K562 (cell line): ENCODE measurements around the gene DOLK. TPM values are rescaled to one million over a fixed set of nuclear protein-coding genes. Genes with fewer than 3 reads are reported as not detected.

Source experiments
- ATAC-seq: fragments of 200-7000 bp; cut with Tn5 transposase; 3 replicates; pipeline ENCODE4 v1.9.1; 2020; ENCODE audit warnings: moderate library complexity
- BruUV-seq: library from RNA; stranded (reverse); fragments of 400-500 nt; replicated peaks from 2 replicates; lab custom pipeline; 2021; lab: Mats Ljungman, UMichigan
- CTCF ChIA-PET: fragments of 300-600 bp; formaldehyde crosslinking; extraction: SDS; loops from one replicate; lab custom pipeline; 2021; ENCODE audit warnings: low intra/inter-chr PET ratio; lab: Yijun Ruan, JAX
- POLR2A ChIA-PET: fragments of 300-600, 350-650 bp; sonication (Branson Sonifier 250); formaldehyde crosslinking; extraction: SDS; loops from one replicate; lab custom pipeline; 2021; ENCODE audit warnings: antibody characterized with exemption, inconsistent platforms; lab: Yijun Ruan, JAX
- DNase-seq, 4 experiments: peaks; one replicate each; pipeline versions ENCODE4 v3.0.0 to v3.0.0-alpha.2; 2011 to 2018; ENCODE audit warnings: low spot score in 3 of 4, mixed read lengths in 3 of 4; ENCODE audit errors: extremely low read depth in 1 of 4
- FAIRE-seq: peaks from 2 replicates; lab custom pipeline; 2011; peaks lifted over from hg19 to GRCh38; lab: Jason Lieb, UNC
- H2AFZ ChIP-seq: 2 replicates; pipeline ENCODE4 v1.6.0; 2011; ENCODE audit warnings: low read depth, low read length, control low read depth, inconsistent platforms
- H3K27ac ChIP-seq: fragments of 200-600 bp; 3 replicates; pipeline ENCODE4 v1.8.0; 2011; ENCODE audit warnings: low read depth, mild to moderate bottlenecking, control low read depth, inconsistent platforms, low read length, moderate library complexity, mixed read lengths; ENCODE audit errors: extremely low read depth
- H3K27me3 ChIP-seq, 2 experiments: fragments of 300-600 bp in 1 of 2; 2 replicates in 1 of 2; 3 replicates in 1 of 2; pipeline versions ENCODE4 v1.6.0 to v1.8.0; 2011; ENCODE audit warnings: inconsistent platforms in 2 of 2, low read length in 2 of 2, mild to moderate bottlenecking in 1 of 2, mixed read lengths in 1 of 2, moderate library complexity in 1 of 2; ENCODE audit not compliant: control insufficient read depth in 2 of 2, insufficient read depth in 2 of 2
- H3K36me3 ChIP-seq: fragments of 300-600 bp; 3 replicates; pipeline ENCODE4 v1.8.0; 2011; ENCODE audit warnings: mild to moderate bottlenecking, low read length, inconsistent platforms; ENCODE audit not compliant: control insufficient read depth, insufficient read depth
- H3K4me1 ChIP-seq, 2 experiments: fragments of 200-600 bp in 1 of 2; replicated peaks in 1 of 2; 2 replicates in 1 of 2; 3 replicates in 1 of 2; pipeline versions ENCODE4 v1.5.1 to v1.8.0; 2011; ENCODE audit warnings: inconsistent platforms in 2 of 2, low read length in 2 of 2, mild to moderate bottlenecking in 1 of 2, mixed read lengths in 1 of 2, moderate library complexity in 1 of 2; ENCODE audit not compliant: control insufficient read depth in 2 of 2, insufficient read depth in 2 of 2
- H3K4me2 ChIP-seq: 2 replicates; pipeline ENCODE4 v1.6.1; 2011; ENCODE audit warnings: low read length, control low read depth, inconsistent platforms, mixed read lengths; ENCODE audit not compliant: insufficient read depth
- H3K4me3 ChIP-seq: fragments of 200-600 bp; sonication (generic), shearing (Covaris generic); 2 replicates; pipeline ENCODE4 v1.5.1; 2016; ENCODE audit warnings: control low read depth, inconsistent platforms
- H3K79me2 ChIP-seq: fragments of 200-600 bp; 3 replicates; pipeline ENCODE4 v1.8.0; 2011; ENCODE audit warnings: low read length, inconsistent platforms; ENCODE audit not compliant: control insufficient read depth, insufficient read depth
- H3K9ac ChIP-seq, 2 experiments: 2 replicates each; pipeline versions ENCODE4 v1.6.0 to v1.6.1; 2011; ENCODE audit warnings: low read depth in 2 of 2, low read length in 2 of 2, control low read depth in 1 of 2, inconsistent platforms in 1 of 2, mild to moderate bottlenecking in 1 of 2, mixed read lengths in 1 of 2; ENCODE audit not compliant: insufficient read depth in 1 of 2
- H3K9me1 ChIP-seq: one replicate; pipeline ENCODE4 v1.6.0; 2011; ENCODE audit warnings: inconsistent platforms, mild to moderate bottlenecking, low read length, moderate library complexity; ENCODE audit not compliant: control insufficient read depth, insufficient read depth
- H3K9me3 ChIP-seq: replicated peaks from 2 replicates; pipeline ENCODE4 v1.5.1; 2011; ENCODE audit warnings: low read depth, low read length, inconsistent platforms; ENCODE audit not compliant: control insufficient read depth, insufficient read depth
- H4K20me1 ChIP-seq: replicated peaks from 2 replicates; pipeline ENCODE4 v1.6.1; 2011; ENCODE audit warnings: low read length, inconsistent platforms, mixed read lengths; ENCODE audit not compliant: control insufficient read depth, insufficient read depth
- CCNT2 ChIP-seq: IDR thresholded peaks from 2 replicates; pipeline ENCODE4 v1.6.1; 2011; ENCODE audit warnings: borderline replicate concordance, low read depth, mild to moderate bottlenecking, moderate library complexity, mixed read lengths, low read length; ENCODE audit not compliant: insufficient read length; ENCODE audit errors: extremely low read depth
- ZNF140 ChIP-seq: fragments of 250-450 bp; sonication (Bioruptor Pico); IDR thresholded peaks from 2 replicates; pipeline ENCODE4 v1.8.0; 2021; ENCODE audit warnings: moderate library complexity, mild to moderate bottlenecking, inconsistent platforms
- ZNF318 ChIP-seq, 2 experiments: fragments of 450-650 bp; IDR thresholded peaks; 2 replicates each; pipeline ENCODE4 v1.6.1; 2016; ENCODE audit warnings: mild to moderate bottlenecking in 2 of 2, borderline replicate concordance in 1 of 2, low read depth in 1 of 2, moderate library complexity in 1 of 2
- WGBS: fragments of 100-300 bp; shearing (Covaris generic); methylation state at CpG from one replicate; pipeline ENCODE4 v1.1.6; 2016; ENCODE audit warnings: low coverage, mixed read lengths; ENCODE audit not compliant: insufficient coverage; ENCODE audit errors: missing lambda C conversion rate; 5-methylcytosine and 5-hydroxymethylcytosine counted together
- in situ Hi-C: fragments of 300-500 bp; cut with MboI; formaldehyde crosslinking; loops from 4 replicates; pipeline ENCODE4 v1.15.0; 2018; ENCODE audit warnings: inconsistent platforms, mixed read lengths
- intact Hi-C: fragments of 100-400 bp; cut with micrococcal nuclease; formaldehyde crosslinking; loops from 2 replicates; pipeline ENCODE4 v1.14.2; 2022
- polyA plus RNA-seq, 8 experiments: library from polyadenylated mRNA; depleted of rRNA in 4 of 8; stranded (reverse) in 5 of 8; unstranded in 3 of 8; fragments of >200 nt; fragmentation: Nextera tagmentation in 2 of 8; fragmentation: Illumina TruSeq in 1 of 8; extraction: Ambion mirVana in 2 of 8; extraction: Trizol in 1 of 8; gene quantifications; 2 replicates each; pipeline versions ENCODE4 v1.2.1 to v1.2.3, GENCODE V29; 2011 to 2014; ENCODE audit warnings: inconsistent platforms in 1 of 8, missing spikeins in 1 of 8
- total RNA-seq, 7 experiments: library from RNA; depleted of rRNA in 6 of 7; stranded (reverse); fragments of >200 nt in 6 of 7; fragmentation: Illumina TruSeq in 2 of 7; extraction: Trizol in 2 of 7; gene quantifications; 2 replicates each; pipeline versions ENCODE4 v1.2.1 to v1.2.3, GENCODE V29; 2011 to 2021; ENCODE audit warnings: low replicate concordance in 1 of 7

The DOLK gene
- total and polyA plus RNA-seq, 9 of the 15 experiments (the other 6 are each of a cell fraction or from before 2014, with no cell fraction given): 2.6 to 14.2 (median 11.7) TPM

DNA sequence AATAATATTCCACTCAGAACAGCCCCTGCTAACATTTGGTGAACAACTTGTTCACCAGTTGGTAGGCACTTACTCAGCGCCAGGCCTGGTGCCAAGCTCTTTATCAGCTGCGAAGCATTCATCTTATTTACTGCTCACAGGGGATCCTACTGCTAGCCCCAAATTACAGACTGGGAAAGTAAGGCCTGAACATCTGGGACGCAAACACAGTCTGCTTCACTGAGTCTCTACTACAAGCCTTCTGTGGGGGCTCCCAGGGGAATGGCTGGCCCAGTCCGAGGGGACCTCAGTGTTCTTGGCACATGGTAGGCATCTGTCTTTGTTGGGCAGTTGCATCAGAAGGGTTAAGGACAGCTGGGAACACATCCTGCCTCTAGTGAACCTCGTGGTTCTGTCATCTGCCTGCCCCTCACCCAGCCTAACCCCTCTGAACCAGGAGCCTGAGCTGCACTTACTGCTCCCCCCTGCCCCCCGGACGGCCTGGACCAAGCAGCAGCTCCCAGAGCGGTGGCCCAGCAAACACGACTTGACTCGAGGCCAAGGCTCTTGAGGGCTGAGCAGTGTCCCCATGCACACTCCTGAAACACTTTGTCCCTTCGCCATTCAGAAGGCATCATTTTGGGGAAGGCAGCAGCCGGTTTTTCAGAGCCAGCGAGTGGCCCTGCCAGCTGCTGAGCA lies 26.9 kb downstream of the DOLK start, which contains the start of gene PHYHD1:
Gene PHYHD1, plus strand, starts transcription at position 602 of the 678 bp plus-strand sequence. CDS start 1,342 bp downstream, outside the sequence.
- CTCF ChIA-PET: interaction anchor here (0.6 kb wide), 1 partner anchor 39 kb away, joined by 3 read pairs; the partner anchor contains the start of genes KYAT1 and LRRC8A
- Histone ChIP-seq H3K4me3 (no peak within 1 kb of the TSS), H4K20me1 (no peaks in the 10 kb centered on the region), H3K4me2 (no peak within 1 kb of the TSS), H3K36me3 (peaks cover 22% of the 10 kb centered on the region; the same call in 2 of the 3 replicates), H3K27me3 (no peaks in the 10 kb centered on the region; a peak in 1 of 5 replicates), H3K9ac (peak within 1 kb of the TSS in 1 of 2 experiments; percentile 85; a peak in 2 of 4 replicates), H3K4me1 (peaks cover 0 to 30% of the 10 kb centered on the region in 2 experiments; a peak in 4 of 5 replicates), H3K79me2 (no peaks in the 10 kb centered on the region), H2AFZ (peak within 1 kb of the TSS; percentile 72), H3K27ac (no peak within 1 kb of the TSS), H3K9me3 (no peaks in the 10 kb centered on the region), H3K9me1 (no peaks in the 10 kb centered on the region)
- TF ChIP-seq ZNF140 (CRISPR knock-in tag): no peak
- TF ChIP-seq CCNT2: no peak
- no peak for TF ChIP-seq ZNF318 (IDR thresholded peaks at IDR 0.05; ENCODE audit: borderline replicate concordance in 1 of 2, low read depth in 1 of 2)
- in situ Hi-C loops: no loop called here
- FAIRE-seq (no peak), ATAC-seq (no peak), DNase-seq (no peak)
- intact Hi-C loops: no loop called here
- POLR2A ChIA-PET: interaction anchor here (0.6 to 0.8 kb wide), 2 partner anchors 12 to 227 kb away, joined by 3 read pairs; no protein-coding TSS in a partner anchor
- 67% methylated on average over 13 of the region's 13 CpGs for WGBS
- BruUV-seq: no TSS peak
